Brain microvascular endothelial cell (primary cell): ENCODE data around the gene SATB2.

Experiments
- DNase-seq: peaks from one replicate; pipeline ENCODE4 v3.0.0-alpha.2; 2020
- H3K27ac ChIP-seq: fragments of 250-450 bp; sonication (Bioruptor Pico); 2 replicates; pipeline ENCODE4 v1.5.1; 2020; ENCODE audit warnings: mild to moderate bottlenecking, moderate library complexity
- H3K27me3 ChIP-seq: fragments of 250-450 bp; sonication (Bioruptor Pico); replicated peaks from 2 replicates; pipeline ENCODE4 v1.5.1; 2020; ENCODE audit warnings: mild to moderate bottlenecking
- H3K36me3 ChIP-seq: fragments of 250-450 bp; sonication (Bioruptor Pico); replicated peaks from 2 replicates; pipeline ENCODE4 v1.5.1; 2020; ENCODE audit warnings: mild to moderate bottlenecking
- H3K4me3 ChIP-seq: 2 replicates; pipeline ENCODE4 v1.5.1; 2011; ENCODE audit warnings: low read depth, mild to moderate bottlenecking, control low read depth, low read length, moderate library complexity
- in situ Hi-C: cut with HindIII; loops from 2 replicates; pipeline ENCODE4 v1.10.0; 2017; ENCODE audit warnings: low sequenced_read_pairs, low pct_ligation_motif_present
- TF ChIP-seq, protein P1 (sequence below): IDR thresholded peaks from 2 replicates; pipeline ENCODE4 v1.5.1; 2011; ENCODE audit warnings: low read depth, mild to moderate bottlenecking, moderate library complexity, low read length, control low read depth, inconsistent platforms; ENCODE audit errors: missing control alignments

SATB2 gene

DNA sequence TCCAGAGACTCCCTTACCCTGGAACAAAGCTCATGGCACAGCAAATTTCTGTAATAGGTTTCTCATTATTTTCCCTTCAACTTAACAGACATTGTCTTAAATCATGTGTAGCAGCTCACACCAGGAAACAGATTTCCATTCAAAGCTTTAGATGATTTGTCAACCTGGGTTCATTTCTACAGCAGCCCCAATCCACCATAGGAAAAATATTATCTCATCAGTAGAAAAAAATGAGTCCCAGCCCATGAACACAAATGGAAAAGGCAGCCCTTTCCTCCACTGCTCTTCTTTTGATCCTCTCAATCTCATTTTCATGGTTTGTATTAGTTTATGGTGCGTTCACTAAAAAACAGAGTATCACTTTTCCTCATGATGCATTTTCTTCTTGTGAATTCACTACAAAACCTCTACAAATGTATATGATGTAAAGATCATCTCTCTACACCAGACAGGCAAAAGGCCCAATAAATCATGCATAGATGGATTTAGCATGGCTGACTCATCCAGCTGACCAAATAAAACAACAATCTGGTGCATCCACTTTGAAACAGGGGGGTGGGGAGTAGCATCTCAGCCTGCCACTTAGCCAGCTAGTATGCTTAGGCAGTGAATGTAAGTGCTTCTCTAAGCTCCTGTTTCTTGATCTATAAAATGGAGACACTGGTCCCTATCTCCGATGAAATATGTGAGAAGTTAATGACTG is 78.6 kb downstream of the SATB2 start:
- in situ Hi-C loops: no loop called here
- DNase-seq: peak; percentile 80
- Histone ChIP-seq H3K4me3 (no peak overlapping the region), H3K27ac (no peak overlapping the region), H3K27me3 (no peaks in the 10 kb centered on the region), H3K36me3 (no peaks in the 10 kb centered on the region)
- TF ChIP-seq, protein P1, sequence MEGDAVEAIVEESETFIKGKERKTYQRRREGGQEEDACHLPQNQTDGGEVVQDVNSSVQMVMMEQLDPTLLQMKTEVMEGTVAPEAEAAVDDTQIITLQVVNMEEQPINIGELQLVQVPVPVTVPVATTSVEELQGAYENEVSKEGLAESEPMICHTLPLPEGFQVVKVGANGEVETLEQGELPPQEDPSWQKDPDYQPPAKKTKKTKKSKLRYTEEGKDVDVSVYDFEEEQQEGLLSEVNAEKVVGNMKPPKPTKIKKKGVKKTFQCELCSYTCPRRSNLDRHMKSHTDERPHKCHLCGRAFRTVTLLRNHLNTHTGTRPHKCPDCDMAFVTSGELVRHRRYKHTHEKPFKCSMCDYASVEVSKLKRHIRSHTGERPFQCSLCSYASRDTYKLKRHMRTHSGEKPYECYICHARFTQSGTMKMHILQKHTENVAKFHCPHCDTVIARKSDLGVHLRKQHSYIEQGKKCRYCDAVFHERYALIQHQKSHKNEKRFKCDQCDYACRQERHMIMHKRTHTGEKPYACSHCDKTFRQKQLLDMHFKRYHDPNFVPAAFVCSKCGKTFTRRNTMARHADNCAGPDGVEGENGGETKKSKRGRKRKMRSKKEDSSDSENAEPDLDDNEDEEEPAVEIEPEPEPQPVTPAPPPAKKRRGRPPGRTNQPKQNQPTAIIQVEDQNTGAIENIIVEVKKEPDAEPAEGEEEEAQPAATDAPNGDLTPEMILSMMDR: no peak

DNA sequence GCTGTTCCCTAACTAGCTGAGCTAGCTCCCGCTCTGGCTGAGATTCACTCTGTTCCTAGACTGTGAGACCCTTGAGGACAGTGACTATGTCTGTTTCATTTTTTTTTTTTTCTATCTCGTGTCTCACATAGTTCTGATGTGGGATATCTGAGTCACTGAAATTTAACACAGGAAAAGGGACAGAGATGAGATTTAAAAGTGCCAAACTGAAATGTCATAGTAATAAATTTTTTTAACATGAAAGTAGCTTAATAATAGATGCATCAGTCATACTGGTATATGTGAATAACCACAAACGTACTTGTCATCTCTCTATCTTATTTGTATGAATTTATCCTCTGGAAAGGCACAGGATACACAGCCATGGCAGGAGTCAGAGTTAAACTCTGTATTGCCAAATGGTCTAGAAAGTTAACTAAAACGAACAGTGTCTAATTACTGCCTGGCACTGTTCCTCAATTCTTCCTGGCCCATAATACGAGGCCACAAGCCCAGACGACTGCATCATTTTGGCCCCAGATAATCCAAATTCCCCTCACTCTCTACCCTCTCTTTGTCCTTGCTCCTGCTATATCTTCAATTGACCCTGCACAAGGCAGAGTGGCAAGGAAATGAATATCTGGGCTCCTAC is 87.5 kb downstream of the SATB2 start:
- in situ Hi-C loops: no loop called here
- Histone ChIP-seq H3K27ac (no peak overlapping the region), H3K4me3 (no peak overlapping the region), H3K36me3 (no peaks in the 10 kb centered on the region), H3K27me3 (no peaks in the 10 kb centered on the region)
- no peak for DNase-seq
- TF ChIP-seq, protein P1: no peak

DNA sequence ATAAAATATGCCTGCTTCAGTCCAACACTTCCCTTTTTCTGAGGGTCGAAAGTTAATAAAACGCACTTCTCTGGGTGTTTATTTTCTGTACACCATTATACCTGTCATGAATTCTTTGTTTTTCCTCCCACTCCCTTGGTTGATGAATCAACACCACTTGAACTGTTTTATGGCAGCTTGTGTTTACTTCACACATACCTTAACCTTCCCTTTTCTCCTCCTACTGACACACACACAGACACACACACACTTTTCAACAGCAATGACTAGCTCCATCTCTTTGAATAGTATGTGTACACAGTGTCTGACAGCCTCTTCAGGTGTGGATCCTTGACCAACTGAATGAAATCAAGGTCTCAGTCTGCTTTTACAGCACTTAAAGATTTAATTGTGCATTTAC is 91.3 kb downstream of the SATB2 start:
- H3K27me3 ChIP-seq: no peaks in the 10 kb centered on the region
- H3K36me3 ChIP-seq: no peaks in the 10 kb centered on the region
- TF ChIP-seq, protein P1: no peak
- H3K27ac ChIP-seq: no peak overlapping the region
- in situ Hi-C loops: no loop called here
- H3K4me3 ChIP-seq: no peak overlapping the region
- no peak for DNase-seq

DNA sequence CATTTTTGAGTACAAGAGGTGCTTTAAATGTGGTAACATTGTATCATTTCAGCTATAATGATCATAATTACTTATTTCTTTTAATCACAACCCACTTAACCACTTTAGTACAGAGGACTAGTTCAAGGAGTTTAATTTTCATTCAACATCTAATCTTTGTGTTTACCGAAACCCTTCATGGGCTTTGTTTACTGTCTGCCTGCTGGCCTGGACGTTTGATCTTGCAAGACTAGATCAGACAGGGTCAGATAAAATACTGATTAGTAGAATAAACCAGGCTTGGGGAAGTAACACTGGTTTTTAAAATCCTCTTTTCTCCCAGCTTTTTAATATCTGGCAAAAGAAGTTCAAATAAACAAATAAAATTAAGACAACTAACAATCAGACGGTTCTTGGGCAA is 93.6 kb downstream of the SATB2 start:
- no peak overlapping the region for H3K27ac ChIP-seq
- no peak overlapping the region for H3K4me3 ChIP-seq
- TF ChIP-seq, protein P1: no peak
- in situ Hi-C loops: no loop called here
- no peaks in the 10 kb centered on the region for H3K27me3 ChIP-seq
- H3K36me3 ChIP-seq: no peaks in the 10 kb centered on the region
- DNase-seq: no peak

DNA sequence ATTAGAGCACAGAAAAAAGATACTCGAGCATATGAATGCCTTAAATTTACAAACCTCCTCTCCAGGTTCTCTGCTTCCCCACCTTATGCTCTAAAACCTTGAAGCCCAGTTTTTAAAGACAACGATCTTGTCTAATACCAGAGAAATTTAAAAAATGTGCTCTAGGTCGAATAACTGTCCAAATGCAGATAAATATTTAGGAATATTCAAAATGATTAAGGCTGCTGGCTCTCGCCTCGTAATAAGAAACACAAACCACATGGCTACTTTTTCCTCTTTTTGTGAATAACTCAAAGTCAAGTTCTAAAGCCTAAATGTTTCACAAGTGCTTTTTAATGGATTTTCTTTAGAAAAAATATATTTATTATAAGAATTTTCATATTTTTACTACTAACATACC is 101.3 kb downstream of the SATB2 start:
- in situ Hi-C loops: no loop called here
- TF ChIP-seq, protein P1: no peak
- H3K4me3 ChIP-seq: no peak overlapping the region
- H3K27ac ChIP-seq: no peak overlapping the region
- H3K36me3 ChIP-seq: no peaks in the 10 kb centered on the region
- no peaks in the 10 kb centered on the region for H3K27me3 ChIP-seq
- no peak for DNase-seq

DNA sequence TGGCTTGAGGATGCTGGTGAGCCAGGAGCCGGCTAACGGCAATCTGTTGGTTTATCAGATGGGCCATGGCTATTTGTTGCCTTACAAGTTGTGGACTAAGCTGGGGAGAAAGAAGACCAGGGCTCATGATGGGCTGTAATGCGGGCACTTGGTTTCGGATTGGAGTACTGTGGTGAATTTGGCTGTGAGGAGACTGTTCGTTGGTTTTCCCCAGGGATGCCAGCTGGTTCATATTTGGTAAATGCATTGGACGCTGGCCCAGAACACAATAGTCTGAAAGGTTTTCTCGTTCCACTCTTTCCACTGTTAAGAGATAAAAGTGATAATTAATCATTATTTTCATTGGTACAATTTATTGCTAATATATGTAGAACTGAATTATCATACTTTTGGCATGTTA is 108.9 kb downstream of the SATB2 start:
- in situ Hi-C loops: no loop called here
- H3K4me3 ChIP-seq: no peak overlapping the region
- no peaks in the 10 kb centered on the region for H3K27me3 ChIP-seq
- TF ChIP-seq, protein P1: no peak
- H3K36me3 ChIP-seq: no peaks in the 10 kb centered on the region
- no peak for DNase-seq
- no peak overlapping the region for H3K27ac ChIP-seq
